Small intestine (tissue), 7 donors: ENCODE data around the gene MMP24OS. TPM values are rescaled to one million over a fixed set of nuclear protein-coding genes. Genes with fewer than 3 reads are reported as not detected.

Source experiments
- DNase-seq, 2 donors: peaks; one replicate each; pipeline versions ENCODE4 v3.0.0 to v3.0.0-alpha.2; 2013
- FAIRE-seq: peaks from 2 replicates; lab custom pipeline; 2012; peaks lifted over from hg19 to GRCh38; lab: Jason Lieb, UNC
- H3K27ac ChIP-seq, 3 donors: one replicate each; pipeline ENCODE4 v1.5.1; 2013; ENCODE audit warnings: low read length in 2 of 3, mild to moderate bottlenecking in 2 of 3, control low read depth in 1 of 3, inconsistent platforms in 1 of 3, low read depth in 1 of 3, moderate library complexity in 1 of 3
- H3K27me3 ChIP-seq, 3 donors: one replicate each; pipeline ENCODE4 v1.6.1; 2013; ENCODE audit warnings: low read length in 3 of 3, inconsistent platforms in 1 of 3; ENCODE audit not compliant: control insufficient read depth in 3 of 3, insufficient read depth in 3 of 3
- H3K36me3 ChIP-seq, 3 donors: one replicate each; pipeline ENCODE4 v1.6.1; 2013; ENCODE audit warnings: low read length in 3 of 3, inconsistent platforms in 1 of 3, low read depth in 1 of 3, mild to moderate bottlenecking in 1 of 3, moderate library complexity in 1 of 3; ENCODE audit not compliant: control insufficient read depth in 3 of 3, insufficient read depth in 2 of 3
- H3K4me1 ChIP-seq, 3 donors: one replicate each; pipeline ENCODE4 v1.6.1; 2013; ENCODE audit warnings: low read length in 2 of 3, inconsistent platforms in 1 of 3, low read depth in 1 of 3, mild to moderate bottlenecking in 1 of 3, moderate library complexity in 1 of 3; ENCODE audit not compliant: control insufficient read depth in 3 of 3, insufficient read depth in 2 of 3
- H3K4me3 ChIP-seq, 3 donors: one replicate each; pipeline ENCODE4 v1.5.1; 2013; ENCODE audit warnings: low read length in 3 of 3, control low read depth in 1 of 3, inconsistent platforms in 1 of 3, low read depth in 1 of 3, mild to moderate bottlenecking in 1 of 3, moderate library complexity in 1 of 3
- H3K9me3 ChIP-seq, 2 donors: one replicate each; pipeline ENCODE4 v1.6.1; 2013; ENCODE audit warnings: low read depth in 1 of 2, low read length in 1 of 2; ENCODE audit not compliant: control insufficient read depth in 2 of 2, insufficient read depth in 1 of 2
- WGBS, 3 donors: extraction: QIAGEN DNeasy Blood & Tissue Kit; methylation state at CpG; one replicate each; pipeline ENCODE4 v1.1.7; 2013; 5-methylcytosine and 5-hydroxymethylcytosine counted together
- polyA plus RNA-seq, 4 donors: library from polyadenylated mRNA; stranded (reverse) in 3 of 4; unstranded in 1 of 4; fragments of 200-250 nt in 3 of 4; fragments of 120-200 nt in 1 of 4; gene quantifications; one replicate each; pipeline versions ENCODE4 v1.2.1 to v1.2.3, GENCODE V29; 2013
- donor health status: healthy with polysubstance abuse.
- donor health status: control.
- donor health status: control.
- donor health status: Bipolar disorder and iron deficiency.
- donor health status: healthy.

The MMP24OS gene
- polyA plus RNA-seq, 4 donors: 28.4 to 88.8 (median 56.3) TPM

DNA sequence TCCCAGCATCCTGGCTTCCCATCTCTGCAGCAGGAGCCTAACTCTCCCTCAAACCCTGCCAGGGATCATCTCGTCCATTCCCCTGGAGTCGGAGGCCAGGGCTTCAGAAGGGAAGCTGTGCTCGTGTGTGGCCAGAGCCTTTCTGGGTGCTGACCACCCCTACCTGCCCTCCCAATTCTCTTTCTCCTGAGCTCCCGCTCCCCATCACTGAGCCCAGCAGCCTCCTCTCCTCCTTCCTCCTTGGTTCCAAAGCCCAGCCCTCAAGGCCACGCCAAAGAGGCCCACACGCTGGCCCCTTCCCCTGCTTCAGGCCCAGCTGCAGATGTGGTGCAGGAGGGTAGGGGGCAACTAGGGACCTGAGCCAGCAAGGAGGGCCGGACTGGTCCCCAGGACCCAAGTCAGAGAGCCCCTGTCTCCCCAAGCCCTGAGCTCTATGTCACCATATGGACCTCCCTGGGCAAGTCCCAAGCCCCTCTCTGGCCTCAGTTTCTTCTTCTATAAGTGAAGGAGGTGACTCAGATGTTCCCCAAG lies 13.0 kb upstream of the MMP24OS start:
- H3K9me3 ChIP-seq: no peaks in the 10 kb centered on the region
- peaks cover 0 to 19% (median 6%) of the 10 kb centered on the region in 3 donors for H3K4me1 ChIP-seq
- H3K4me3 ChIP-seq: no peak overlapping the region
- WGBS, 3 donors: 83 to 89% (median 84%) methylated on average over 7 of the region's 7 CpGs
- H3K27ac ChIP-seq: no peak overlapping the region
- no peaks in the 10 kb centered on the region for H3K27me3 ChIP-seq
- DNase-seq (no peak), FAIRE-seq (no peak)
- no peaks in the 10 kb centered on the region for H3K36me3 ChIP-seq

DNA sequence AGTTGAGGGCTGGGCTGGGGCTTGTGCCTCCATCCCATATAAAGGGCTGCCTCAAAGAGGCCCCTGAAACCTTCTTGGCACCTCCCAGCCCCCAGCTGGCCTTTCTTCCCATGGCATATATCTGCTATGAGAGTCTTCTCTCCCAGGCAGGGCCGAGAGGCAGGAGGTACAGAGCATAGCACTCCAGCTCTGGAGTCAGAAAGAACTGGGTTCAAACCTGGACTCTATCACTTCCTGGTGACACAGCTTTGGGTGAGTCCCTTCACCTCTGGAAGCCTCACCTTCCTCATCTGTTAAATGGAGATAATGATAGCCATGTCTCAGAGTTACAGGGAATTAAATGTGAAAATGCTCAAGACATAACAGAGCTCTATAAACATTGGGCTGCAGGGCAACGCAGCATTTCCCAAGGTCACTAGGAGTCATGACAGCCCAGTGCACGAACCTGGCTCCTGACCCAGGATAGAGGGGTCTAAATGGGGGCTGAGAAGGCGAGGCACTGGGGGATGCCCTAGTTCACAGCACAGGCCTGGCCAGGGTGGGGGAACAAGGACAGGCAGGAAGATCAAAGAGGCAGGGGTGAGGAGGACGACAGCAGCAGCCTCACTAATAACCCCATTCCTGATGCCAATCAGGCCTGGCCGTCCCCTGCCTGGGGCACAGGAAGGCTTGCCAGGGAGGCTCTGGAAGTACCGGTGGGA lies 12.4 kb upstream of the MMP24OS start:
- no peak for DNase-seq
- 65 to 74% (median 65%) methylated on average over 5 to 7 of the region's 7 CpGs for WGBS, 3 donors
- Histone ChIP-seq H3K4me3 (no peak overlapping the region), H3K27me3 (no peaks in the 10 kb centered on the region), H3K9me3 (no peaks in the 10 kb centered on the region), H3K36me3 (no peaks in the 10 kb centered on the region), H3K4me1 (peaks cover 0 to 25% (median 8%) of the 10 kb centered on the region in 3 donors), H3K27ac (no peak overlapping the region)
- no peak for FAIRE-seq

DNA sequence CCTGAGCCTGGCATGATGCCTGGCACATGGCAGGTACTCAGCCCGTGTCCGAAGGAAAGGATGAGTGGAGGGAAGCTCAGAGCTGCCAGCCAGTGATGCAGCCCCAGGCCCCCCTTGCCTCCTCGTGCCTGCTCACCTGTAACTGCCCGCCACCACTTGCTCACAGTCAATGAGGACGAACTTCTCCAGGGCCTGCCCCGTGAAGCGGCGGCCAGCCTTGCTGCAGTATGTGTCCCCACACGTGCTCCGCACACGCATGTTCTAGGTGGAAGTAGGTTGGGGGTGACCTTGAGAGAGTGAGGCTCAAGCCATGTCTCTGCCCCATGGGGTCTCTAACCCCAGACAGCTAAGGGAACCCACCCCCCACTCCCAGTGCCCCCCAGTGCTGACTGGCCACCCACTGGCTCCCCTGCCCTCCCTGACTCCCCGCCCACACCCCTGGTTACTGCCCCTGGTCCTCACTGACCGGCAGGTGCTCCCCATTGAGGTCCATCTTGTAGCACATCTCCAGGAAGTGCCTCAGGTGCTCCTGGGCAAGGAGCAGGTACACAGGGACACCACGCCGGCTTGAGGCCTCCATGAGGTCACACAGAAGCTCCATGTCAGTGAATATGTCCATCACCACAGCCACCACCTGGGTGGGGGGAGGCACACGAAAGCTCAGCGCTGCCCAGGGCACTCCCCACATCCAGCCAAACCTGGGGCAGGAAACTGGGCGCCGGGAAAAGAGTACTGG lies 10.6 kb upstream of the MMP24OS start:
- Histone ChIP-seq H3K4me1 (peaks cover under 1 to 31% (median 11%) of the 10 kb centered on the region in 3 donors), H3K4me3 (no peak overlapping the region), H3K9me3 (no peaks in the 10 kb centered on the region), H3K27ac (no peak overlapping the region), H3K36me3 (peaks cover 0 to 2% (median 0%) of the 10 kb centered on the region in 3 donors), H3K27me3 (no peaks in the 10 kb centered on the region)
- 85 to 91% (median 86%) methylated on average over 19 of the region's 19 CpGs for WGBS, 3 donors
- FAIRE-seq: no peak
- DNase-seq: no peak

DNA sequence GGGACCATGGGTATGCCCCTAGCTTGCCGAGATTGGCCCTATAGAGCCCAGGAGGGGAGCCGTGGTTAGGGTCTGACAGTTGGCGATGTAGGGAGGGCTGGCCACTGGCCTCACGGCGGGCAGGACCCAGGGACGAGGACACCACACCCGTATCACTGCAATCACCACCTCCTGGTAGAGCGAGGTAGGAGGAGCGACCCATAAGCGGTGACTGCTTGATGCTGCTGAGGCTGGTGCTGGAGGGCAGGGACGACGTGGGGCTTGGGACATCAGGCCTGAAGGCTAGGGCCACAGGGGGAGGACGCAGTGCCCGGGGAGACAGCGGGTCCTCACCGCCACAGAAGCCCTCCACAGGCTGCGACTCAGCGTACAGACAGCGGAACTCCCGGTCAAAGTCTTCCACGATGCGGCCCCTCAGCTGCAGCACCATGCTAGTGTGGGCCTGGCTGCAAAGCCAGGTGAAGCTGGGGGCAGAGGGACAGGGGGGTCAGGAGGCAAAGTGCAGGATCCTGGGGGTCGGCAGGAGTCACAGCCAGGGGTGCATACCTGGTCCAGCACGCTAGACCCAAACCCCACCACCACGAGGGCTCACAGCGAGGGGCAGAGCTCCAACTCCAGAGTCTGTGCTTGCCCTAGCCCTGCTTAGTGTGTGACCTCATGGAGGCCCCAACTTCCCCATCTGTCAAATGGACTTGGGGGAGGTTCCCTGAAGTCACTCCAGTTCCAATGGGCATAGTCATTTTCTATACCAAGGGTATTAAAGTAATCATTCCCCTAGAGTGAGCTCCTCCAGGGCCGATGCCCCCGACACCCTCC lies 9.8 kb upstream of the MMP24OS start:
- Histone ChIP-seq H3K4me3 (no peak overlapping the region), H3K9me3 (no peaks in the 10 kb centered on the region), H3K27ac (no peak overlapping the region), H3K36me3 (peaks cover 0 to 8% (median 0%) of the 10 kb centered on the region in 3 donors), H3K27me3 (no peaks in the 10 kb centered on the region), H3K4me1 (peaks cover 5 to 35% (median 13%) of the 10 kb centered on the region in 3 donors)
- 86 to 88% (median 88%) methylated on average over 24 to 28 of the region's 28 CpGs for WGBS, 3 donors
- no peak for FAIRE-seq
- DNase-seq: no peak

DNA sequence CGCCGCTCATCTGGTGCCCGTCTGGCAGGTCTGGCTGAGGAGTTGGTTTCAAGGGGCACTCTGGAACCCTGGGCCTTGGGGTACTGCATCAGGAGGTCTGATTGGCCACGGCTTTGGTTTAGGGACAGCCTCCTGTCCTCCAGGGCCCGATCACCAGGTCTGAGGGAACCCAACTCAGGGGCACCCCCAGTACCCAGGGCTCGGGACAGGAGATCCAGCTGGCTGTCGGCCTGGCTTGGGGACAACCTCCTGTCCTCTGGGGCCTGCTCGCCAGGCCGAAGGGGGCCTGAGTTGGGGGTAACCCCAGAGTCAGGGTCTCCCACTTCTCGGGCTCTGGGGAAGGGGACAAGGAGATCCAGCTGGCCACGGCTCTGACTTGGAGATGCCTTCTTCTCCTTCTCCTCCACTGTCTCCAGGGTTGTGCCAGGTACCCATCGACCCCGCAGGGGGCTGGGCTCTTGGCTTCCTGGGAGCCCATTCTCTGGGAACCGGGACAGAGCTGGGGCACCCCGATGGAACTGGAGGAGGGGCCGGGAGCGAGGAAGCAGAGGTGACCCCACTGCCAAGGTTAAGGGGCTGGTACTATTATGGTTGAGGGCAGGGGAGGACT lies 9.1 kb upstream of the MMP24OS start:
- H3K36me3 ChIP-seq: peaks cover 0 to 14% (median 0%) of the 10 kb centered on the region in 3 donors
- H3K27ac ChIP-seq: peak overlapping the region in 2 of 3 donors; percentile 86 to 87
- no peak for FAIRE-seq
- WGBS, 3 donors: 87 to 89% (median 88%) methylated on average over 17 of the region's 17 CpGs
- peaks cover 5 to 35% (median 13%) of the 10 kb centered on the region in 3 donors for H3K4me1 ChIP-seq
- H3K27me3 ChIP-seq: no peaks in the 10 kb centered on the region
- no peak for DNase-seq
- no peaks in the 10 kb centered on the region for H3K9me3 ChIP-seq
- no peak overlapping the region for H3K4me3 ChIP-seq

DNA sequence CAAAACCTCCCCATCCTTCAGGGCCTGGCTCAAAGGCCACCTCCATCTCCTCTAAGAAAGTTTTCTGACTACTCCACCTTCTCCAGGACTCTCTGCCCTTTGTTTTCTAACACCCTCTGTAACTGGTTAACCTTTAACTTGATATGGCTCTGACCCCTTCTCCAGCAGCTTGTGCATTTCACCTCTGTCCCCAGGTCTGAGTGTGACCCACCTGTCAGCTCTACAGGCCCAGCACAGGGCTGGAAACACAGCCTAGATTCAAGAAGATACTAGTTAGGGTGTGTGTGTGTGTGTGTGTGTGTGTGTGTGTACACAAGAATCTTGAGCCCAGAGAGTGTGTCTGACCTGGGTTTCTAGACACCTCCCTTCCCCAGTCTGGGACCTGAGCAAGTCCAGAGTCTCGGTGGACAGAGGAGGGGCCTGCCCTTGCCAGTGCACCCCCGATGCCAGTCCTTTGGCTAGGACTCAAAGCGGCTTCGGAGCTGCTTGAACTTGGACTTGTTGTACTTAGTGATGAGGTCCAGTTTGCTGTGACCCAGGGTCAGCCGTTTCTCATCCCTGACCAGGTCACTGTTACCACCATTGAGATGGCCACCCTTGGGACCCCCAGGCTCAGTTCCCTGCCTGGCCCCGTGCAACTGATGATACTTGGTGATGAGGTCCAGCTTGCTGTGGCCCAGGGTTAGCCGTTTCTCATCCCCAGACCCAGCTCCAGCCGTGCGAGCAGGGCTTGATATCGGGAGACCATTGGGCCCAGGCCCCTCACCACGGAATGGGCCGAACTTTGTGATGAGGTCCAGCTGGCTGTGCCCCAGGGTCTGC lies 8.4 kb upstream of the MMP24OS start:
- Histone ChIP-seq H3K27ac (peak overlapping the region; percentile 18 to 87 (median 86)), H3K4me1 (peaks cover 5 to 35% (median 13%) of the 10 kb centered on the region in 3 donors), H3K4me3 (no peak overlapping the region), H3K9me3 (no peaks in the 10 kb centered on the region), H3K27me3 (no peaks in the 10 kb centered on the region), H3K36me3 (peaks cover 0 to 20% (median 0%) of the 10 kb centered on the region in 3 donors)
- DNase-seq (peak; percentile 84 to 89), FAIRE-seq (no peak)
- 57 to 81% (median 71%) methylated on average over 12 of the region's 12 CpGs for WGBS, 3 donors

DNA sequence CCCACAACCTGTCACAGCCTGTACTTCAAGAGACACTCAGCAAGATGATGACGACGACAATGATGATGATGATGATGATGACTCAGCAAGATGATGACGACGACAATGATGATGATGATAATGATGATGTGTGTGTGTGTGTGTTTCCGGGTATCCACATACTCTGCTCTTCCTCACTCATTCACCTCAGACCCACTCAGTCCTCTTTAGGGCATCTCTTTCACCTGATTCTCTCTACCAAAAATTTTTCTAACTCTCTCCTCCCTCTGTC lies 7.8 kb upstream of the MMP24OS start:
- Histone ChIP-seq H3K36me3 (peaks cover 0 to 25% (median 1%) of the 10 kb centered on the region in 3 donors), H3K4me1 (peaks cover 5 to 35% (median 13%) of the 10 kb centered on the region in 3 donors), H3K4me3 (no peak overlapping the region), H3K27me3 (no peaks in the 10 kb centered on the region), H3K27ac (peak overlapping the region; percentile 18 to 87 (median 86)), H3K9me3 (no peaks in the 10 kb centered on the region)
- peak in 1 of 2 donors; percentile 59 for DNase-seq
- 18 to 62% (median 21%) methylated on average over 5 of the region's 5 CpGs for WGBS, 3 donors
- no peak for FAIRE-seq
